ENCODE data around the gene GP1BB.

Gene GP1BB

DNA sequence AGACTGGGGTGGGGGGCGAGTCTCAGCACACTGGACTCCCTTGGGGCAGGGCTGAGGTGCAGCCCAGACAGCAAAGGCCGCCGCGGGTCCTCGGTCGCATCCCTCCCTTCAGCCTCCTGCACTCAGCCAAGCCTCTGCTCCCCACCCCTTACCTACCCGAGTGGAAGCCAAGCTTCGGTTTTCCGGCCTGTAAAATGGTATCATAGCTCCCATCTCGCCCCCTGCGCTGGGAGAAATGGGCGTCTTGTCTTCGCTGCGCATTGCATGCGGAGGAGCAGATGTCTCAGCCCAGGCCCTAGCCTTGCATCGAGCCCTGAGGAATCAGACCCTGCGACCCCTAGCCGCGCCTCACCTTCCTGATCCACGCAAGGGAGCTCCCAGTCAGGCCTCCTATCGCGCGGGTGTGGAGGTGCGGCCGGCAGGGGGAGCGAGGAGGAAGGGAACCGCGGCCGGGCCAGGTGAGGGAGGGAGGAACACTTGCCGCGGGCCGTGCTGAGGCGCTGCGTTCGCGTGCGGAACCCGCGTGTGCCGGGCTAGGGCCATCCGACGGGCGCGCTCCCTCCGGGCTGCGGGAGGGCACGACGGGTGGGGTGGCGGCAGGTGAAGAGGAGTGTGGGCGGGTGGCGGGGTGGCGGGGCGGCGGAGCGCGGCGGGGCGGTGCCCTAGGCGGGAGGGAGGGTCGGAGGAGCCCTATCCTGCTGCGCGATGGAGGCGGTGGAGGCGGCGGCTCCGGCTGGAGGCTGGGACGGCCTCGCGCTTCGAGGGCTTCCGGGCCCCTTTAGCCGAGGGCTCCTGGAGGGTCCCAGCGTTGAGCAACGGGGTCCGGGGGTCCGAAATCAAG, 33.2 kb downstream of the GP1BB start:
- DNase-seq (ENCODE audit: low read depth), result peak; percentile 36

DNA sequence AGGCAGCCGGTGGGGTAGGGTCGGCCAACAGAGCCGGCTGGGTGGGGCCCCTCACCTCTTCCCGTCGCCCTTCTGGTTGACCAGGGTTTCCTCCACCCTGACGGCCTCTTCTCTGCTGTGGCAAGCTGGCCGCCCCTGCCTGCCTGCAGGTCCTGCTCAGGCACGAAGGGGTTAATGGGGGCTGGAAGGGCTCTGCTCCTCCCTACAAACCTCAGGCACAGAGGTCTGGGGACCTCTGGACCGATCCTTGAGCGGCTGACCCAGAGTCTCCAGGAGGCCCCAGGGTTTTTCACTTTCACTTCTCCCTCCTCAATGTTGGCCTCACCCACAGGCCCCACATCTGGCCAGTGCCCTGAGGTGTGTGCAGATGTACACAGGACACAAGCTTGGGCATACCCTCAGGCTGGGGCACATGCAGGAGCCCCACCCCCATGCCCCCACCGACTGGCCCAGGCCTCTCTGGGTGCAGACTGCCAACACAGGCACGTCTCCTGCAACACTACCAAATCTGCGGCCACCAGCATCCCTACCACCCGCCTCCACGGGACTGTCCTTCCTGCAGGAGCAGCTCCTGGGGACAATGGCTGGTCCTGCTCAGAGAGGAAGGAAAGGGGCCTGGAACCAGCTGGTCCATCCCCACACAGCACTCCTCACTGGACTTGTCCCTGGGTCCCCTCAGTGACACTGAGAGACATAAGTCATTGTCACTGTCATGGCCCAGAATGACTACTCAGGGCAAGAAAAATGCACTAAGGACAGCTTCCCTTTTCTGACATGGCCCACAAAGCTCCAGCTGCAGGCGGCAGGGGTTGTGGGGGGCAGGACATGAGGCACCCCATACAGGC, 34.0 kb downstream of the GP1BB start:
- DNase-seq (ENCODE audit: low read depth), result no peak

DNA sequence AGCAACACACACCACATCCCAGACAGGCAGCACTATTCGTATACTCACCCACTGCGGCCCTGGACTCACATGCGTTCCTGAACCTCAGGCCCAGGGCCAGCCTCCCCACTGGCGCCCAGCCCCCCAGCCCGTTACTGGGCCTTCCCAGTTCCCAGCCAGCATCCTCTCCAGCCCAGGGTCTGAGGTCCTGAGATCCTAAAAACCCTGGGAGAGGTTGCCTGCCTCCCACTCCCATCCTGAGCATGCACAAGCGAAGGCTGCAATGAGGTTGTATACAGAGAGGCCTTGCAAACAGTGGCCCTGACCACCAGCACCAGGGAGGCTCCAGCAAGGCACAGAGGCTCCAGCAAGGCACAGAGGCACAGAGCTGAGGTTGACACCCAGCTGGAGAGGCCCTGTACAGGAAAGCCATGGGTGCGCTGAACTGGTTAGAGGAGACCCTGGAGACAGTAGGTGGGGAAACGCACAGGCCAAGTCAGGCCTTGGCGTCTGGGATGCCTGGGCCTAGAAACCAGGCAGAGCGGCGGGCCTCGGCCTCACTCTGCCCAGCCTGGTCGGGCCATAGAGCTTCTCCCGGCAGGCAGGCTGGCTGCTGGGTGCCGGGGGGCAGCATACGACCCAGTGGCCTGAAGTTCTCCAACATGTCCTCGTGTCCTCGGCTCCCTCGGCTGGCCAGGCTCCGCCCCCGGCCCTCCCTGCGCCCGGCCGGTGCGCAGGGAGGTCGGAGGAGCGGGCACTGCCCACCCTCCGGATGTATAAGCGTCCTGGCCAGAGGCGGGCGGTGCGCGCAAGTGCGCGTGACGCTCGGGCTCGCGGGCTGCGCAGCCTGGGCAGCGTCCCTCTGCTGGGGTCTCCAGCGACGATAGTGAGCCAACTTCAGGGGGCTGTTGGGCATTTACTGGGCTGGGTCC, 34.9 kb downstream of the GP1BB start:
- DNase-seq (ENCODE audit: low read depth), result no peak

GRCh38 chr22:19758896-19759426, 35.6 kb downstream of the GP1BB start:
- no peak for DNase-seq (ENCODE audit: low read depth)

DNA sequence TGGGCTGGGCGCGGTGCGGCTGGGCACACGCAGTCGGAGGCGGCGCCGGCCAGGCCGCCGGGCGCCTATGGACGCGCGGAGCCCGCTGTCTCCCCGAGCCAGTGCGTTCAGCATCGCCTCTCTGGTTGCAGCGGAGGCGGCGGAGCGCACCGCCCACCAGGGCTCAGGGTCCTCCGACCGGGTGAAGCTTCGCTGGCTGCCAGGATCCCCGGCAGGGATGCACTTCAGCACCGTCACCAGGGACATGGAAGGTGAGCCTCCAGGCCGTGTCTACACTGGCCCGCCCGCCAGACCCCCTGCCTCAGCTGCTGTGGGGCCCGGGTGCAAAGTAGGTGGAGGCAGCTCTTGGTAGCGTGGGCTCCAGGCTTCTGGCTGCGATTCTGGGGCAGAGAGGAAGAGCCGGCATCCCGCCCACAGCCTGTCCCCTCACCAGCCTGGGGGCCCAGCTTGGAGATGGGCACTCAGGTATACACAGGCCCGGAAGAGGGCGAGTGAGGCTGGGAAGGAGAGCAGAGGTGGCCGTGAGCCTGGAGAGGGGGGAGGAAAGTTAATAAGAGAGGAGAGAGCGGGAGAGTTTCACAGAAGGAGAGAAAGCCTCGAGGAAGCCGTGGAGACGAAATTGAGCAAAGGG, 36.2 kb downstream of the GP1BB start:
- DNase-seq (ENCODE audit: low read depth), result no peak

- DNase-seq (ENCODE audit: low read depth), result no peak
Observed at GRCh38 chr22:19760058-19760950, 37.0 kb downstream of the GP1BB start, which contains the start of gene TBX1. TSS of gene TBX1 (plus strand) at chr22:19760778. CDS start at chr22:19760844, 66 bp downstream.

DNA sequence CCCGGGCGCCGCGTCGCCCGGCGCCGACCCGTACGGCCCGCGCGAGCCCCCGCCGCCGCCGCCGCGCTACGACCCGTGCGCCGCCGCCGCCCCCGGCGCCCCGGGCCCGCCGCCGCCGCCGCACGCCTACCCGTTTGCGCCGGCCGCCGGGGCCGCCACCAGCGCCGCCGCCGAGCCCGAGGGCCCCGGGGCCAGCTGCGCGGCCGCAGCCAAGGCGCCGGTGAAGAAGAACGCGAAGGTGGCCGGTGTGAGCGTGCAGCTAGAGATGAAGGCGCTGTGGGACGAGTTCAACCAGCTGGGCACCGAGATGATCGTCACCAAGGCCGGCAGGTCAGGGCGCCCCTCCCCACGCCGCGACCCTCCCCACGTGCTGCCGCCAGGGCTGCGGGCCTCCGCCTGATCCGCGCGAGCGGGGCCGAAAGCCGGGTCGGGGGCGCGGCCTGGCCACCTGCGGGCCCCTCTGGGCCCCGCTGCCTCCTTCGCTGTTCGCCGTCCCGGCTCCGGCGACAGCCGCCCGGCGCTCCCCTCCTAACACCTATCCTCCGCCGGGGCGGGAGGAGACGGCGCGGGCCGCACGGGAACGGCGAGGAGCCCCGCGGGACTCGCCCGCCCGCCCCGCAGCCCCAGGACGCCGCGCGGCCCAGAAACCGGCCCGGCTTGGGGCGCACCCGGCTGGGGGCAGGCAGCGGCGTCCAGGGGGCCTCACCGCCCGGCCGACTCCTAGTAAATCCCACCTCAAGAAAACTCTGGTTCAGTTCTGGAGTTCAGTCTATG, 37.8 kb downstream of the GP1BB start:
- DNase-seq (ENCODE audit: low read depth), result no peak

DNA sequence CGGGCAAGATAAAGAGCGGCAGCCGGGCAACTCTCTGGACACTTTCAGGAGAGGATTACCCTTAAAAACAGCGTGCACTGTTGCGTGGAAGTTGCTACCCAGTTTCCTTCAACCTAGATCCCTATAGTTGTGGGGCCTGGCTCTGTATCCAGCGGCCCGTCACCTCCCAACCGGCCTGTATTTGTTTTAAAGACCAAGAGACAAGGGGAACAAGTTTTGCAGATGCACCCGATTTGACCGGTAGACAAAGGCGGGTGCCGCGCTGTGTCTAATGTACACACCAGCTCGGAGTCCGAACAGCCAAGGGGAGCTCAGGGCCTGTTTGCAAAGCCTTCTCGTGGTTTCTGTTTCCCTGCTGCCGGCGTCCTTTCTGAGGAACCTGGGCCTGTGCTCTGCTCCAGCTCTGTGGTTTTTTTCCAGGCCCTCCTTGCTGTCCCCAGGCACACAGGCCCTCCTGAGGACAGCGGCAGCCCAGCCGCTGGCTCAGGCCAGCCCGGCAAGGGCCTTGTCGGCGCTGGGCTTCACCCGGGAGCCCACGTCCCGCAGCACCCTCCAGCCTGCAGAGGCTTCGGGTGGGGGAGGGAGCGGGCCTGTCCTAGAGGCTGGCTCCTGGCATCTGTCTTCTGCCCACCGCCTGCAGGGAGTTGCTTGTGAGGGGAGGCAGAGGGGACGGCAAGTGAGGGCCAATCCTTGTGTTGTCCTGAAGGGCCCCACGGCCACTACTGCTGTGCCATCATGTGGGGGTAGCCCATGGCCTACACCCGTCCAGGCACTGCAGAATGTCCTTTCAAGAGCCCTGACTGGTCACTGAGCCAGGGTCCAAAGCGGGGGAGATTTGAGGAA, 38.6 kb downstream of the GP1BB start:
- no peak for DNase-seq (ENCODE audit: low read depth)

DNA sequence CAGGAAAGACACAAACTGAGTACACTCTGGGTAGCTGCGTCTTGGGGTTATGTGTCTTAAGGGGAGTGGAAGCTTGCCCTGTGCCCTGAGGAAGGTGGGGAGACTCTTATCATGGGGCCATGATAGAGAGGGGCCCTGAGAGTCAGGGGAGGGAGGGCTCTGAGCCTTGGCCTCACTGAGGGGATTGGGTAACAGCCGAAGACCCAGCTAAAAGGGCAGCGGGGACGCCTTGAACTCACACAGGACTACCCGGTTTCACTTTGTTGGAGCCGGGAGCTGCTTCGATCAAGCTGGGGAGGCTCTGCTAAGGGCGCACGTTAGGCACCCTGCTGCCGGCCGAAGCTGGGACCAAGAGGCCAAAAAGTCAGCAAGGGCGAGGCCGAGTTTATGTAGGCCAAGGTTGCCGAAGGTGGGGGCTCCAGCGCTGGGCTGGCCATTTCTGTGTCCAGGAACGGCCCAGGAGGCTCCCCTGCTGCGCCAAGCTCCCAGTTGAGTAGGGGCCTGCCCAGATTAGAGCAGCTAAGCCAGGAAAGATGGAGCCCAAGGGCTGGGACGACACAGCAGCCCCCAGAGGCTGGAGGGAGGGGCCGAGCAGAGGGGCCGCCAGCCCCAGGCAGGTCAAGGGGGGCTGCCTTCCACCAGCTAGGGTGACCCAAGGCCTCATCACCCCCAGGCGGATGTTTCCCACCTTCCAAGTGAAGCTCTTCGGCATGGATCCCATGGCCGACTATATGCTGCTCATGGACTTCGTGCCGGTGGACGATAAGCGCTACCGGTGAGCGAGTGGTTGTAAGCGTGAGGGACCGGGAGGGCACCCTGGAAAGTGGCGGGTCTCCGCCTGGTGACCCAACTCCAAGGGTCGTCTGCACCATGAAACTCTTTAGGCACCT, 39.5 kb downstream of the GP1BB start:
- DNase-seq (ENCODE audit: low read depth), result no peak

DNA sequence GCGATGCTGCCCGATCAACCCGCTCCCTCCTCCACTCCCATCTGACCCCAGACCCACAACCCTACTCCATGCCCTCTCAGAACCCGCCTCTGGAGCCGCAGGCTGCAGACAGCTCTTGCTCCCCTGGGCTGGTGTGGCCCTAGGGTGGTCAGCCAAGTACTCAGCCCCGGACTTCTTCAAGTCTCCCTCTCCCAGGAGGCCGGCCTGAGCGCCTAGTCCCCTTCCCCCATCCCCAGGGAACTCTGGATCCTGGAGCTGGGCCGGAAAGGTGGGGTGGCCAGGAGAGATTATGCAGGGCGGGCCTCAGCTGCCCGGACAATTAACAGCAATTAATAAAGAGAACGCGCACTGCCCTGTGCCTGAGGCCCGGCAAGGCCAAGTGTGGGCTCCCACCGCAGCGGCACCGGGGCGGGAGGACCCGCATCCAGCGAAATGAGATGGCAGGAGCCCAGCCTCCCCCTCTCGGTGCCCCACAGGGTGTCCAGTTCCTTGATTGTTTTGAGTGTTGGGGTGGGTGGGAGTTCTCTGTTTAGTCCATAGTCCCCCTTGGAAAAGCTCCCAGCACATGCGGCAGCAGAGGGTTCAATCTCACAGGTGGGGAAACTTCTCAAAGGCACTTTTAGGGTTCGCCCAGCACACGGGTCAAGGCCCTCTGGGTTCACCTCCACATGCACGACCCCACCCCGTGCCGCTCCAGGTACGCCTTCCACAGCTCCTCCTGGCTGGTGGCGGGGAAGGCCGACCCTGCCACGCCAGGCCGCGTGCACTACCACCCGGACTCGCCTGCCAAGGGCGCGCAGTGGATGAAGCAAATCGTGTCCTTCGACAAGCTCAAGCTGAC, 40.3 kb downstream of the GP1BB start:
- DNase-seq (ENCODE audit: low read depth), result no peak

DNA sequence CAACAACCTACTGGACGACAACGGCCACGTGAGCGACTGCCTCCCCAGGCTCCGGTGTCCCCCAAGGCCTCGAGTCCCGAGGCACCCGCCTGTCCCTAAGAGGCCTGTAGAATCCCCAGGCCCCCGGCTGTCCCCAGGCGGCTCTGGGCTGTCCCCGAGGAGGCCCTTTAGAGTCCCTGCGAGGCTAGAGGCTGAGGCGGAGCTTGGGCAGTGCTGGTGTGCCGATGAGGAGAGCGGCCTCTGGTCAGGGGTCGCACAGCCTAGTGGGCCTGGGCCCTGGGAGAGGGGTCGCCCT, 40.9 kb downstream of the GP1BB start:
- no peak for DNase-seq (ENCODE audit: low read depth)

DNA sequence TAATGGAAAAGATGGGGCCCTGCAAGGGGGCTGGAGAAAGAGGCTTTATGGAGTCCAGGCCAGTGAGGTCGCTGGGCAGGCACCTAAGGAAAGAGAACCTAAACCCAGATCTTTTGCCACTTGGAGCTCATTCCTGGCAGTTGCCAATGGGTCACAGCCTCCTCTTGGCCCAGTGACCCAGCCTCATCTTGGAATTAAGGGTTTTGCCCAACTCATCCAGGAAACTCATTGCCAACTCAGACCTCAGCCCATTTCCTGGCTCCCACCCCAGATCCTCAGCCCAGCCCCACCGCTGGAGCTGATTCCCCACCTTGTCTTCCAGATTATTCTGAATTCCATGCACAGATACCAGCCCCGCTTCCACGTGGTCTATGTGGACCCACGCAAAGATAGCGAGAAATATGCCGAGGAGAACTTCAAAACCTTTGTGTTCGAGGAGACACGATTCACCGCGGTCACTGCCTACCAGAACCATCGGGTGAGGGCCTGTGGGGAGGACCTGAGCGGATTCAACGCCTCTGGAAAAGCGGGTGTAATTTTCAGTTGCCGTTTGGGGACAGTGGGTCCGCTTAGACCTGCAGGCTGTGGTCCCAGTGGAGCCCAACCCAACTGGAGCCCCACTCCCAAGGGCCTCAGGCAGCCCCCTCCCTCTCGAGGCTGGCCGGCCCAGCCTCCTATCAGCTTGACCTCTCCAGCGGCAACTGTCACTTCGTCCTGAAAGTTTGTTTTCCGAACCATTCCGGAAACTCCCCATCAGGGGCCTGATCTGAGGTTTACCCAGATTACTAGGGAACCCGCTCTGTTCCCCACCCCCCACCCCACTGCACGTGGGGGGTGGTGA, 41.5 kb downstream of the GP1BB start:
- no peak for DNase-seq (ENCODE audit: low read depth)

- no peak for DNase-seq (ENCODE audit: low read depth)
Observed at GRCh38 chr22:19765477-19766239, 42.3 kb downstream of the GP1BB start.

GRCh38 chr22:19766240-19766510, 42.8 kb downstream of the GP1BB start:
- no peak for DNase-seq (ENCODE audit: low read depth)

Data from stimulated activated CD8-positive, alpha-beta memory T cell treated with anti-CD3 and anti-CD28 coated beads, Interleukin-12 subunit alpha, Interleukin-12 subunit beta, amount 100 ng/mL, for 1 hour (primary cell).